Measurements from ENCODE around the gene ZNF821.

GRCh38 chr16:71927787-71928186 is 43.8 kb upstream of the ZNF821 start:
- TF ChIP-seq, protein P1, sequence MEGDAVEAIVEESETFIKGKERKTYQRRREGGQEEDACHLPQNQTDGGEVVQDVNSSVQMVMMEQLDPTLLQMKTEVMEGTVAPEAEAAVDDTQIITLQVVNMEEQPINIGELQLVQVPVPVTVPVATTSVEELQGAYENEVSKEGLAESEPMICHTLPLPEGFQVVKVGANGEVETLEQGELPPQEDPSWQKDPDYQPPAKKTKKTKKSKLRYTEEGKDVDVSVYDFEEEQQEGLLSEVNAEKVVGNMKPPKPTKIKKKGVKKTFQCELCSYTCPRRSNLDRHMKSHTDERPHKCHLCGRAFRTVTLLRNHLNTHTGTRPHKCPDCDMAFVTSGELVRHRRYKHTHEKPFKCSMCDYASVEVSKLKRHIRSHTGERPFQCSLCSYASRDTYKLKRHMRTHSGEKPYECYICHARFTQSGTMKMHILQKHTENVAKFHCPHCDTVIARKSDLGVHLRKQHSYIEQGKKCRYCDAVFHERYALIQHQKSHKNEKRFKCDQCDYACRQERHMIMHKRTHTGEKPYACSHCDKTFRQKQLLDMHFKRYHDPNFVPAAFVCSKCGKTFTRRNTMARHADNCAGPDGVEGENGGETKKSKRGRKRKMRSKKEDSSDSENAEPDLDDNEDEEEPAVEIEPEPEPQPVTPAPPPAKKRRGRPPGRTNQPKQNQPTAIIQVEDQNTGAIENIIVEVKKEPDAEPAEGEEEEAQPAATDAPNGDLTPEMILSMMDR (IDR thresholded peaks at IDR 0.05), result no peak
- TF ChIP-seq POLR2A (IDR thresholded peaks at IDR 0.05), result no peak

Data from right lobe of liver (tissue), 4 donors.